NCI-H2029 treated with DMSO at 0.1 percent for 48 hours (cell line): ENCODE results near the gene NEU2.

Experiments used
- DNase-seq: peaks from one replicate; lab custom pipeline; 2025; lab: John Stamatoyannopoulos, UW

NEU2 gene

GRCh38 chr2:233032551-233033320, at the start of gene NEU2:
NEU2 (plus strand) TSS chr2:233032672; CDS start chr2:233032672, 0 bp downstream.
- DNase-seq: no peak

- no peak for DNase-seq
Measured at GRCh38 chr2:232982926-232983668, 49.4 kb upstream of the NEU2 start.

- no peak for DNase-seq
Measured at GRCh38 chr2:232983669-232984140, 48.8 kb upstream of the NEU2 start.

DNA sequence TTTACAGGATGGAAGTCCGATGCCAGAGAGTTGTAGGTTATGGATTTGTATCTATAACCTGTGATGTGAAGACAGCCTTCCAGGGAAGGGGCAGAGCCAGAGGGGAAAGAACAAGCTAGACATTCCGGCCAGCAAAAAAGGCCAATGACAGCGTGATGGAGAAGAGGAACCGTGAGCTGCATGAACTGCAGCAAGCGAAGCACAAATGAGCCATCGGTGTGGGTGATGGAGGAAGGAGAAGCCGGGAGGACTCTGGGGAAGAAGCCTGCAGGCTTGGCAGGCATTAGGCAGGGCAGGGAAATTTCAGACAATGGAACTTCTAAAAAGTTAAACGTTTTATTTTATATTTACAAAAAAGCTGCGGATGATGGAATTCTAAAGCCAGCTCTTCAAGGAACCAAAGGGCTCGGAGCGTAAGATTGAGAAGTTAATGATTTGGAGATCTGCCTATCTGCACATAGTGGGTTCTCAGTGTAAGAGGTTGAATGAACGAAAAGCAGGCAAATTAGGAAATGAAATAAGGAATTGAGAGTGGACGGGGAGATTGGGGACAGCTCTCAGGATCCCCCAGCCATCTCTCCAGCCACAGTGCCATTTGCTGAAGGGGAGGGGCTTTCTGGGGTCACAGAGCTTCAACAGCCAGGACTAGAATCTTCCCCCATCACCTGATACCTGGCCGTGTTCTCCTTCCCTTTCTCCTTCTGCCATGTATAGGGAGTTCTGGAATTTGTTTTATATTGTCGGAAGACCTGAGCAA, 47.8 kb upstream of the NEU2 start:
- DNase-seq: no peak

DNA sequence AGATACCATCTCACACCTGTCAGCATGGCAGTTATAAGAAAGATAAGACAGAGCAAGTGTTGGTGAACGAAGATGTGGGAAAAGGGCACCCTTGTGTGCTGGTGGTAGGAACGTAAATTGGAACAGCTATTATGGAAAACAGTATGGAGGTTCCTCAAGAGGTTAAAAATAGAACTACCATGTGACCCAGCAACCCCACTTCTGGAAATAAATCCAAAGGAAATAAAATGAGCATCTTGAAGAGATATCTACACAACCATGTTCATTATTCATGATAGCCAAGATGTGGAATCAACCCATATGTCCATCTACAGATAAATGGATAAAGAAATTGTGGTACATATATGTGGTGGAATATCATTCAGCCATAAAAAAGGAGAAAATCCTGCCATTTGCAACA, 46.3 kb upstream of the NEU2 start:
- DNase-seq: no peak

GRCh38 chr2:232993231-232993821, 39.1 kb upstream of the NEU2 start:
- no peak for DNase-seq

GRCh38 chr2:232994446-232994845, 38.0 kb upstream of the NEU2 start:
- no peak for DNase-seq

DNA sequence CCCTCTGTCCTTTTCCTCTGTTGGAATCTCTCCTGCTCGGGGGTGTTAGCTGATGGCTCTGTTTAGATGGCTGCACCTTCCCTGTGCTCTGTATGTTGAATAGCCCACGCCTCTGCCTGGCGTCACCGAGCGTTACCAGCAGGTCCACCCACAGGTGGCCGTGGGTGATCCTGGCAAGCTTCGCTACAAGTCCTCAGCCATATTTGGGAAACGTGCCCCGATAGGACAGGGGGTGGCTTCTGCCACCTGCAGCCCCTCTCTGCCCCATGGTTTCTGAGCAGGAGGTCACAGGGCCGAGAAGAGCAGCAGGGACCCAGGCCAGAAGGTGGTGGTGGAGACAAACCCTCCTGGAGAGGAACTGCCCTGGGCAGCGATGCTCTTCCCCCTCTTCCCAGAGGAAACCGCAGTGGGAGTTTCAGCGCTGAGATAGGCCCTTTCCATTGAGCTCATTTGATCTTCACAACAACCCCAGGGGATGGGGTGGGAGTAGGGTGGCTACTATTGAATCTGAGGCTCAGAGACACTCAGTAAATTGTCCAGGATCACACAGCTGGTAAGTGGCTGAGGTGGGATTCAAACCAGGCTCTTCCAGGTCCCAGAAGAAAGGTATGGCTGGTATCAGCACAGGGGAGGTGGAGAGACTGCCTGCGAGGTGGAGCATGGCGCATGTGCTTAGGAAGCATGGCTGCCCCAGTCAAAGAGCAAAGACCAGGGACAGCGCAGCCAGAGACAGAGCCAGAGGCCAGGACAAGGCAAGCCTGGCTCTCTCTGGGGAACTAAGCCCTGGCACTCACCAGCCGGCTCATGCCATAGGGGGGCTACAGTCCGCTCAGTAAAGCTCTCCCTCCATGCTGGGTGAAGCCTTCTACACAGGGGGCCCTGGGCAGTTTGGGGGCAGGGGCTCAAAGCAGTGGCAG, 34.5 kb upstream of the NEU2 start:
- DNase-seq: no peak

GRCh38 chr2:232998666-232998985, 33.8 kb upstream of the NEU2 start:
- no peak for DNase-seq

DNA sequence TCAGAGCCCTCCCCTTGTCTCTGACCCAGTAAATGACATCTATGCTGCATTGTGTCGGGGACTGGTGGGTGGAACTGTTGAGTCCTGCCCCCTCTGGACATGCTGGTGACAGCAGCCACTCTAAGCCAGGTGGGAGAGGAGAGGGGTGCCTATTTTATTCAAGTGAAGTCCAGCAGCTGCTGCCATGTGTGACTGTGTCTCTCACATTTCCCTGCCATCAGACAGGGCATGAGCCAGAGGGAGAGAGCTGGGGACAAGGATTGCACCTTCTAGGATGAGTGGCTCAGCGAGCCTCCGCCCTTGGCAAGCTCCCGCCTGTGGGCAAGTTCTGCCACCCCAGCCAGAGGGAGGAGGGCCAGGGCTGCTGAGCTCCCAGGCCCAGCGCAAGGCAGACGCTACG, 33.1 kb upstream of the NEU2 start:
- DNase-seq: no peak

GRCh38 chr2:233000886-233001750, 31.4 kb upstream of the NEU2 start:
- no peak for DNase-seq

GRCh38 chr2:233002829-233003657, 29.4 kb upstream of the NEU2 start:
- no peak for DNase-seq

DNA sequence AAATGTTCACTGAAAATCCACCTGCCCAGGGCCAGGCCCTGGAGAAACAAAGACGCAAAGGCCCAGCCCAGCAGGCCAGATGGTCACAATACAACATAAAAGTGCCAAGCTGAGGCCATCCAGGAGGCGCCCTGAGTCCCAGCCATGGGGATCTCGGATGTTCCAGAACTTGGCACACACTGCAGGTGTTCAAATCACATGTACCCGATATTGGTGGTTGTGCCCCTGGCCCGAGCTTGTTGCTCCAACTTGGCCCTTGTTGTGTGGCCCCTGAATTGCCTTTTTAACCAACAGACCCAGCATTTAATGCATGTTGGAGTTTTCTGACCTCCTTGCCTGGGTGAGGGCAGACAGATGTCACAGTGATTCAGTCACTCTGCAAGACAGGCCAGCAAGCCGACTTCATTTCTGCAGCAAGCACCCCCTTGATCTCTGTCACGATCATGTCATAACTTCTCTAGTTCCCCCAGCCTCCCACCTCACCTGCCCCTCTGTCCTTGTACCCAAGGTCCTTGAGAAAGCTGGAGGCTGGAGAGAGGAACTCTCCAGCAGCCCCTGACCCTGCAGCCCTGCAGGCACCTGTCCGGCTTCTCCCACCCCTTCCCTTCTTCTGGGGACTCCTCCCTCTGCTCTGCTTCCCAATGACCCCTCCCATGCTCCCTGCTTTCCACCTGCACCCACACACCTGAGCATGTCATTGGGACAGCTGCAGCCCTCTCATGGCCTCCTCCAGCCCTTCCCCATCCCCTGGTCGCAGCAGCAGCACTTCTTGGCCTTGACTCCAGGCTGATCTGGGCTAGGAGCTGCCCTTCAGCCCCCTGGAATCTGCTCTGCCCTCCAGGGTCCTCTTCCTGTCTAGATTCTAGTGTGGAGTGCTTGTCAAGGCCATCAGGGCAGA, 28.6 kb upstream of the NEU2 start:
- no peak for DNase-seq

DNA sequence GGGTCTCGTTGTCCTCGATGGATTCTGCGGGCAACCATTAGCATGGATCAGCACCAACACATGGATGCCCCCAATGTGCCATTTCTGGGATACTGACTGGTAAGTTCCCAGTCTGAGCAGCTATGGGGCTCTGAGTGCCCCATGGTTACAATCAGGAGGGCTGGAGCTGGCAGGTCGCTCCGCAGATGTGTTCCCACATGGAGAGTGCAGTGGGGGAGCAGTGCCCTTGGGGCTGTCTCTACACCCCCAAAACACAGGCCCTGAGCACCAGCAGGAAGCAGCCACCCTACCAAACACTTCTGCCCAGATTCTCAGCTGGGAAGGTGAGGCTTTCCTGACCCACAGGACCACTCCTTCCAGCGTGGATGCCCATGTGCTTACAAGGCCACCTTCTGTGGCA, 27.4 kb upstream of the NEU2 start:
- no peak for DNase-seq

GRCh38 chr2:233006648-233007047, 25.8 kb upstream of the NEU2 start:
- DNase-seq: no peak

DNA sequence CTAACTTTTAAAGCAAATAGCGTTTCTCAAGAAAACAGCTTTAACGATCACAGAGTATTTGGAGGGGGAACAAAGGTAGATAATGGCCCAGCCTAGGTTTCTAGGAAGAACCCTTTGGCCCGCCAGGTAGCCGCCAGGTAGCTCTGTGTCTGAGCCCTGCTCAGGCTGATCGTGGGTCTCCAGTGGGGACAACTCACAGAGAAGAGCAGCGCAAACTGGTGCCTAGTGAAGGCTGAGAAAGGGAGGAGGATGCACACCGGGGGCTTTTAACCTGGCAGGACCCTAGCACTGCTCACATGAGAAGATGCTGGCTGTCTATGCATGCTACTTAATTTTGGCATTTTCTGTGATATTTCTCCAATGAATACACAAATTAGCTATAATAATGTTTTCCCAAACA, 25.2 kb upstream of the NEU2 start:
- no peak for DNase-seq

DNA sequence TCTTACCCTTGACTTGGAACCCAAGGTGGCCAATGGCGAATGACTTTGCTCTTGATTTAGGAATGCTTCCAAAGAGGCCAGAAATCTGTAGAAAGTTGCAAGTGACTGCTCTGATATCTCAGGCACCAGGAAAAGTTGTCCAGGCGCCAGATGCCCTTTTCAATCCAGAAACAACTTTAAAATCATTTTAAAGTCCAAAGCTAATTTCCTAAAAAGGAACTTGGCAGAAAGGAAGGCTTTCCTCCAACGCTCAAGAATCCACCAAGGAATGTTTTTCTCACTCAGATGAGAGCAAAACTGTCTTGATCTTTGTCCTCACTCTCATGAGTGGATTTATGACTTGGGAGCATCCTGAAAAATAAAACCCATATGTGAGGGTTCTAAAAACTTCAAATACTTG, 24.7 kb upstream of the NEU2 start:
- no peak for DNase-seq

GRCh38 chr2:233009661-233010060, 22.8 kb upstream of the NEU2 start:
- no peak for DNase-seq
